ENCODE data around the gene ATP8A2. TPM values are rescaled to one million over a fixed set of nuclear protein-coding genes. Genes with fewer than 3 reads are reported as not detected.

ATP8A2 gene
- total and polyA plus RNA-seq, 2 of the 8 experiments (the other 6 are each of a cell fraction or from before 2014, with no cell fraction given), result 2.4 to 8.3 TPM

DNA sequence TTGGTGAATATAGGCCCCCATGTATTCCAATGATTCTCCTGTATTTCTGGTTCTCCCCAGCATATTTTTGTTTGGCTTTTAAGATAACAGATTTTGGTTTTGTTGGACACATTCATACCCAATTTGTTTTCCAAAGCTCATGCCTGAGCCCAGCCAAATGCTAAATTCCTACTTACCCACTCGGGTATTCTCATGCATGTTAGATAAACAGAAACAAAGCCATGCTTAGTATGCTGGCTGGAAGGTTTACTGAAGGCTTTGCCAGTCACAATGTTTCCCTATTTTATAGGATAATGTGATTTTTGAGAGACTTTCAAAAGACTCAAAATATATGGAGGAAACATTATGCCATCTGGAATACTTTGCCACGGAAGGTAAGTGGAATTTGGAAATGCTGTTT is 206.8 kb downstream of the ATP8A2 start (continued):
- no peak for TF ChIP-seq JUND (IDR thresholded peaks at IDR 0.05; ENCODE audit: low read length)
- TF ChIP-seq, protein P1, sequence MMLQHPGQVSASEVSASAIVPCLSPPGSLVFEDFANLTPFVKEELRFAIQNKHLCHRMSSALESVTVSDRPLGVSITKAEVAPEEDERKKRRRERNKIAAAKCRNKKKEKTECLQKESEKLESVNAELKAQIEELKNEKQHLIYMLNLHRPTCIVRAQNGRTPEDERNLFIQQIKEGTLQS (IDR thresholded peaks at IDR 0.05; ENCODE audit: insufficient read depth, low read depth, low read length), result no peak
- no peak for TF ChIP-seq RFX5 (IDR thresholded peaks at IDR 0.05; ENCODE audit: borderline replicate concordance, low read depth, low read length)
- TF ChIP-seq SUZ12 (IDR thresholded peaks at IDR 0.05; ENCODE audit: low read length), result no peak
- no peak for TF ChIP-seq SIN3A (conservative IDR thresholded peaks at IDR 0.05 in 1 of 2, IDR thresholded peaks at IDR 0.05 in 1 of 2; ENCODE audit: low read depth in 1 of 2, low read length in 2 of 2)

All from H1 (cell line).